Liver (tissue), 9 donors: ENCODE results near the gene CHRNA3. TPM values are rescaled to one million over a fixed set of nuclear protein-coding genes. Genes with fewer than 3 reads are reported as not detected.

Source experiments
- DNase-seq: peaks from one replicate; pipeline ENCODE4 v3.0.0-alpha.2; 2017; ENCODE audit warnings: low spot score
- H3K27ac ChIP-seq, 2 donors: one replicate each; pipeline ENCODE4 v1.7.0; 2013; ENCODE audit warnings: inconsistent platforms in 2 of 2, low read length in 2 of 2, control low read depth in 1 of 2, low read depth in 1 of 2, mild to moderate bottlenecking in 1 of 2
- H3K27me3 ChIP-seq, 4 donors: one replicate each; pipeline versions ENCODE4 v1.6.1 to v1.7.0; 2013; ENCODE audit warnings: low read length in 3 of 4, inconsistent platforms in 1 of 4, mild to moderate bottlenecking in 1 of 4, moderate library complexity in 1 of 4; ENCODE audit not compliant: control insufficient read depth in 4 of 4, insufficient read depth in 4 of 4
- H3K36me3 ChIP-seq, 4 donors: one replicate each; pipeline versions ENCODE4 v1.6.1 to v1.7.0; 2013; ENCODE audit warnings: low read length in 3 of 4, mild to moderate bottlenecking in 3 of 4, low read depth in 1 of 4, moderate library complexity in 1 of 4; ENCODE audit not compliant: control insufficient read depth in 4 of 4, insufficient read depth in 3 of 4
- H3K4me1 ChIP-seq, 4 donors: one replicate each; pipeline versions ENCODE4 v1.6.1 to v1.7.0; 2013; ENCODE audit warnings: low read length in 3 of 4, mild to moderate bottlenecking in 3 of 4, moderate library complexity in 1 of 4; ENCODE audit not compliant: control insufficient read depth in 4 of 4, insufficient read depth in 4 of 4
- H3K4me3 ChIP-seq, 3 donors: one replicate each; pipeline versions ENCODE4 v1.6.1 to v1.7.0; 2013; ENCODE audit warnings: low read length in 3 of 3, control low read depth in 1 of 3, low read depth in 1 of 3, mild to moderate bottlenecking in 1 of 3
- H3K9ac ChIP-seq, 2 donors: one replicate each; pipeline ENCODE4 v1.7.0; 2013; ENCODE audit warnings: low read length in 2 of 2, mild to moderate bottlenecking in 2 of 2, moderate library complexity in 2 of 2, control low read depth in 1 of 2, low read depth in 1 of 2
- H3K9me3 ChIP-seq, 4 donors: one replicate each; pipeline versions ENCODE4 v1.6.1 to v1.7.0; 2013; ENCODE audit warnings: low read length in 3 of 4; ENCODE audit not compliant: control insufficient read depth in 4 of 4
- CTCF ChIP-seq: fragments of 150-350 bp; IDR thresholded peaks from 2 replicates; pipeline ENCODE4 v1.5.1; 2017; ENCODE audit warnings: improper control_type of control experiment, low read depth, low read length; ENCODE audit not compliant: missing input control
- EGR1 ChIP-seq, 2 donors: IDR thresholded peaks; 2 replicates each; pipeline ENCODE4 v1.6.1; 2016 to 2018; ENCODE audit warnings: antibody characterized with exemption in 2 of 2, low read depth in 2 of 2
- FOXA1 ChIP-seq: IDR thresholded peaks from 2 replicates; pipeline ENCODE4 v1.6.1; 2016; ENCODE audit warnings: antibody characterized with exemption
- GABPA ChIP-seq, 2 donors: IDR thresholded peaks in 1 of 2; conservative IDR thresholded peaks in 1 of 2; 2 replicates each; pipeline ENCODE4 v1.6.1; 2016; ENCODE audit warnings: antibody characterized with exemption in 2 of 2, mild to moderate bottlenecking in 1 of 2, moderate library complexity in 1 of 2
- HNF4A ChIP-seq, 2 donors: conservative IDR thresholded peaks; 2 replicates each; pipeline ENCODE4 v1.6.1; 2016; ENCODE audit warnings: antibody characterized with exemption in 2 of 2, mild to moderate bottlenecking in 2 of 2
- HNF4G ChIP-seq: IDR thresholded peaks from 2 replicates; pipeline ENCODE4 v1.6.1; 2016; ENCODE audit warnings: antibody characterized with exemption
- JUND ChIP-seq, 2 donors: IDR thresholded peaks; 2 replicates each; pipeline ENCODE4 v1.6.1; 2016; ENCODE audit warnings: antibody characterized with exemption in 2 of 2
- MAX ChIP-seq: IDR thresholded peaks from 2 replicates; pipeline ENCODE4 v1.6.1; 2016; ENCODE audit warnings: antibody characterized with exemption
- REST ChIP-seq: IDR thresholded peaks from 2 replicates; pipeline ENCODE4 v1.6.1; 2016; ENCODE audit warnings: antibody characterized with exemption, mild to moderate bottlenecking
- RXRA ChIP-seq, 2 donors: IDR thresholded peaks; 2 replicates each; pipeline ENCODE4 v1.6.1; 2017 to 2018; ENCODE audit warnings: antibody characterized with exemption in 2 of 2, mild to moderate bottlenecking in 1 of 2
- SP1 ChIP-seq: IDR thresholded peaks from 2 replicates; pipeline ENCODE4 v1.6.1; 2018; ENCODE audit warnings: antibody characterized with exemption, mild to moderate bottlenecking
- YY1 ChIP-seq: IDR thresholded peaks from 2 replicates; pipeline ENCODE4 v1.6.1; 2016; ENCODE audit warnings: antibody characterized with exemption, mild to moderate bottlenecking
- ZBTB33 ChIP-seq: IDR thresholded peaks from 2 replicates; pipeline ENCODE4 v1.6.1; 2016; ENCODE audit warnings: antibody characterized with exemption
- WGBS: extraction: QIAGEN DNeasy Blood & Tissue Kit; methylation state at CpG from one replicate; pipeline ENCODE4 v1.1.7; 2013; 5-methylcytosine and 5-hydroxymethylcytosine counted together
- polyA plus RNA-seq, 2 donors: library from polyadenylated mRNA; stranded (reverse) in 1 of 2; unstranded in 1 of 2; fragments of 200-250 nt in 1 of 2; fragments of >200 nt in 1 of 2; fragmentation: Nextera tagmentation in 1 of 2; extraction: Ambion mirVana in 1 of 2; gene quantifications; one replicate each; pipeline versions ENCODE4 v1.2.1 to v1.2.3, GENCODE V29; 2013 to 2015
- total RNA-seq, 2 donors: library from RNA; depleted of rRNA; stranded (reverse); fragments of >200 nt; gene quantifications; one replicate each; pipeline ENCODE4 v1.2.3, GENCODE V29; 2014
- donor health status: healthy.
- donor health status: healthy.
- donor health status: healthy.
- donor health status: healthy.
- donor health status: healthy.

CHRNA3 gene
- total and polyA plus RNA-seq, 4 donors: not detected

- Histone ChIP-seq H3K9ac (no peak overlapping the region), H3K36me3 (no peaks in the 10 kb centered on the region), H3K27ac (no peak overlapping the region), H3K4me3 (no peak overlapping the region), H3K27me3 (peaks cover 4 to 28% (median 12%) of the 10 kb centered on the region in 4 donors), H3K9me3 (no peaks in the 10 kb centered on the region), H3K4me1 (peaks cover 0 to 14% (median 3%) of the 10 kb centered on the region in 4 donors)
- no peak for DNase-seq
- WGBS: 69% methylated on average over 10 of the region's 10 CpGs
- TF ChIP-seq REST (no peak), ZBTB33 (no peak), CTCF (no peak), JUND (IDR thresholded peaks at IDR 0.05) (no peak), HNF4G (no peak), GABPA (IDR thresholded peaks at IDR 0.05 in 1 of 2, conservative IDR thresholded peaks at IDR 0.05 in 1 of 2) (no peak), SP1 (no peak), HNF4A (conservative IDR thresholded peaks at IDR 0.05) (no peak), YY1 (no peak), FOXA1 (no peak)
These were observed 1.1 kb upstream of the CHRNA3 start for GRCh38 chr15:78621810-78622402.

GRCh38 chr15:78620021-78620526 lies 722 bp downstream of the CHRNA3 start:
- H3K4me3 ChIP-seq: peak overlapping the region in 1 of 3 donors; percentile 41
- no peaks in the 10 kb centered on the region for H3K36me3 ChIP-seq
- no peaks in the 10 kb centered on the region for H3K9me3 ChIP-seq
- H3K9ac ChIP-seq: no peak overlapping the region
- TF ChIP-seq EGR1 (IDR thresholded peaks at IDR 0.05; ENCODE audit: low read depth in 2 of 2) (no peak), RXRA (IDR thresholded peaks at IDR 0.05) (no peak), YY1 (no peak), ZBTB33 (no peak), MAX (no peak)
- no peak for DNase-seq
- WGBS: 4% methylated on average over 41 of the region's 41 CpGs
- H3K27ac ChIP-seq: no peak overlapping the region
- peaks cover 0 to 14% (median 3%) of the 10 kb centered on the region in 4 donors for H3K4me1 ChIP-seq
- peaks cover 4 to 27% (median 12%) of the 10 kb centered on the region in 4 donors for H3K27me3 ChIP-seq
